GM23338 (cell line): ENCODE data around the gene GAS6.

Source experiments
- CREB1 ChIP-seq: fragments of 250-450 bp; sonication (Bioruptor Pico); IDR thresholded peaks from 2 replicates; pipeline ENCODE4 v1.5.0; 2020; ENCODE audit warnings: low read depth, mild to moderate bottlenecking, moderate library complexity
- CTCF ChIP-seq, 2 experiments: fragments of 200-600 bp in 1 of 2; sonication (generic) in 1 of 2; conservative IDR thresholded peaks; 2 replicates each; pipeline versions ENCODE4 v1.5.1 to v1.6.1; 2016 to 2017; ENCODE audit warnings: antibody characterized with exemption in 2 of 2, low read depth in 2 of 2, mild to moderate bottlenecking in 2 of 2, moderate library complexity in 1 of 2
- ETS1 ChIP-seq: IDR thresholded peaks from 2 replicates; pipeline ENCODE4 v1.6.1; 2016; ENCODE audit warnings: antibody characterized with exemption
- EZH2 ChIP-seq: fragments of 200-600 bp; sonication (generic); IDR thresholded peaks from one replicate; pipeline ENCODE4 v1.8.0; 2017; ENCODE audit warnings: antibody characterized with exemption, mild to moderate bottlenecking, low read depth; ENCODE audit not compliant: unreplicated experiment
- EZH2phosphoT487 ChIP-seq: fragments of 200-600 bp; sonication (generic); IDR thresholded peaks from one replicate; pipeline ENCODE4 v1.8.1; 2018; ENCODE audit warnings: antibody characterized with exemption; ENCODE audit not compliant: unreplicated experiment
- POLR2AphosphoS5 ChIP-seq: IDR thresholded peaks from 2 replicates; pipeline ENCODE4 v1.6.1; 2016; ENCODE audit warnings: antibody characterized with exemption, low read depth
- REST ChIP-seq: IDR thresholded peaks from one replicate; pipeline ENCODE4 v1.6.1; 2018; ENCODE audit warnings: antibody characterized with exemption; ENCODE audit not compliant: unreplicated experiment

GRCh38 chr13:113857531-113858195 is 6.2 kb downstream of the GAS6 start:
- TF ChIP-seq EZH2 (no peak), EZH2phosphoT487 (no peak), POLR2AphosphoS5 (no peak), CREB1 (CRISPR knock-in tag) (no peak), REST (no peak), CTCF (conservative IDR thresholded peaks at IDR 0.05; ENCODE audit: low read depth in 2 of 2) (no peak), ETS1 (no peak)
